KOPT-K1 (cell line): ENCODE data around the gene MPRIP.

Experiments used
- H3K27ac ChIP-seq: fragments of 200-600 bp; sonication (generic); 2 replicates; pipeline ENCODE4 v1.5.1; 2016; ENCODE audit warnings: antibody characterized with exemption, mild to moderate bottlenecking, low read depth, low read length; ENCODE audit not compliant: poor library complexity, severe bottlenecking
- H3K36me3 ChIP-seq: fragments of 200-600 bp; sonication (generic); 2 replicates; pipeline ENCODE4 v1.5.1; 2017; ENCODE audit warnings: antibody characterized with exemption, mild to moderate bottlenecking, low read length, moderate library complexity; ENCODE audit not compliant: insufficient read depth
- H3K9me3 ChIP-seq: fragments of 200-600 bp; sonication (generic); 2 replicates; pipeline ENCODE4 v1.5.1; 2017; ENCODE audit warnings: antibody characterized with exemption, low read length, mild to moderate bottlenecking; ENCODE audit not compliant: insufficient read depth, poor library complexity, severe bottlenecking

The MPRIP gene

GRCh38 chr17:17105976-17106375, 63.7 kb downstream of the MPRIP start:
- H3K36me3 ChIP-seq = peaks cover 11% of the 10 kb centered on the region
- no peak overlapping the region for H3K27ac ChIP-seq

GRCh38 chr17:17106756-17107155, 64.5 kb downstream of the MPRIP start:
- Histone ChIP-seq H3K9me3 (no peaks in the 10 kb centered on the region), H3K36me3 (peaks cover 11% of the 10 kb centered on the region), H3K27ac (no peak overlapping the region)

More at GRCh38 chr17:17105976-17106375, 63.7 kb downstream of the MPRIP start:
- H3K9me3 ChIP-seq = no peaks in the 10 kb centered on the region

GRCh38 chr17:17107281-17107680, 65.0 kb downstream of the MPRIP start:
- no peaks in the 10 kb centered on the region for H3K9me3 ChIP-seq
- H3K27ac ChIP-seq = no peak overlapping the region
- H3K36me3 ChIP-seq = peaks cover 11% of the 10 kb centered on the region

- peaks cover 11% of the 10 kb centered on the region for H3K36me3 ChIP-seq
- no peaks in the 10 kb centered on the region for H3K9me3 ChIP-seq
- H3K27ac ChIP-seq = no peak overlapping the region
Measured at GRCh38 chr17:17107891-17108431, 65.7 kb downstream of the MPRIP start.

GRCh38 chr17:17108451-17109049, 66.3 kb downstream of the MPRIP start:
- Histone ChIP-seq H3K27ac (no peak overlapping the region), H3K9me3 (no peaks in the 10 kb centered on the region), H3K36me3 (peaks cover 11% of the 10 kb centered on the region)

GRCh38 chr17:17109256-17109655, 67.0 kb downstream of the MPRIP start:
- no peak overlapping the region for H3K27ac ChIP-seq
- H3K36me3 ChIP-seq = peaks cover 11% of the 10 kb centered on the region
- H3K9me3 ChIP-seq = no peaks in the 10 kb centered on the region

- Histone ChIP-seq H3K9me3 (no peaks in the 10 kb centered on the region), H3K27ac (no peak overlapping the region), H3K36me3 (peaks cover 11% of the 10 kb centered on the region)
Measured at GRCh38 chr17:17109907-17110306, 67.7 kb downstream of the MPRIP start.

- H3K9me3 ChIP-seq = no peaks in the 10 kb centered on the region
- H3K36me3 ChIP-seq = peaks cover 11% of the 10 kb centered on the region
- no peak overlapping the region for H3K27ac ChIP-seq
Measured at GRCh38 chr17:17110520-17110919, 68.3 kb downstream of the MPRIP start.

- Histone ChIP-seq H3K27ac (no peak overlapping the region), H3K36me3 (peaks cover 2% of the 10 kb centered on the region), H3K9me3 (no peaks in the 10 kb centered on the region)
Measured at GRCh38 chr17:17111401-17112393, 69.4 kb downstream of the MPRIP start.

GRCh38 chr17:17112628-17113200, 70.5 kb downstream of the MPRIP start:
- no peaks in the 10 kb centered on the region for H3K9me3 ChIP-seq
- no peaks in the 10 kb centered on the region; the same call in 1 of the 2 replicates for H3K36me3 ChIP-seq
- no peak overlapping the region for H3K27ac ChIP-seq

- no peaks in the 10 kb centered on the region; the same call in 1 of the 2 replicates for H3K36me3 ChIP-seq
- no peak overlapping the region for H3K27ac ChIP-seq
- no peaks in the 10 kb centered on the region for H3K9me3 ChIP-seq
Measured at GRCh38 chr17:17114592-17115225, 72.5 kb downstream of the MPRIP start.

- Histone ChIP-seq H3K9me3 (no peaks in the 10 kb centered on the region), H3K36me3 (no peaks in the 10 kb centered on the region; the same call in 1 of the 2 replicates), H3K27ac (no peak overlapping the region)
Measured at GRCh38 chr17:17115620-17116019, 73.4 kb downstream of the MPRIP start.

- Histone ChIP-seq H3K9me3 (no peaks in the 10 kb centered on the region), H3K36me3 (no peaks in the 10 kb centered on the region; the same call in 1 of the 2 replicates), H3K27ac (no peak overlapping the region)
Measured at GRCh38 chr17:17116406-17116805, 74.1 kb downstream of the MPRIP start.

- Histone ChIP-seq H3K36me3 (no peaks in the 10 kb centered on the region; the same call in 1 of the 2 replicates), H3K9me3 (no peaks in the 10 kb centered on the region), H3K27ac (peak overlapping the region; percentile 33)
Measured at GRCh38 chr17:17117923-17118322, 75.7 kb downstream of the MPRIP start.
